CD8-positive, alpha-beta memory T cell (primary cell): ENCODE data around the gene TAS1R3. TPM values are rescaled to one million over a fixed set of nuclear protein-coding genes. Genes with fewer than 3 reads are reported as not detected.

ENCODE experiments used
- CTCF ChIA-PET: fragments of 350-600 bp; sonication (Branson Sonifier 250); formaldehyde crosslinking; loops from one replicate; lab custom pipeline; 2021; ENCODE audit warnings: antibody characterized with exemption; lab: Charles Lee
- POLR2A ChIA-PET: fragments of 350-600 bp; sonication (Branson Sonifier 250); formaldehyde crosslinking; loops from one replicate; lab custom pipeline; 2021; ENCODE audit warnings: antibody characterized with exemption; lab: Charles Lee
- DNase-seq, 5 donors: peaks; one replicate each; pipeline versions ENCODE4 v3.0.0 to v3.0.0-alpha.2; 2020 to 2022; ENCODE audit warnings: mixed read lengths in 1 of 5
- H3K27ac ChIP-seq: one replicate; pipeline ENCODE4 v1.7.0; 2013; ENCODE audit warnings: low read depth, mild to moderate bottlenecking, low read length, moderate library complexity
- H3K27me3 ChIP-seq: 2 replicates; pipeline ENCODE4 v1.7.0; 2013; ENCODE audit warnings: low read length, mild to moderate bottlenecking; ENCODE audit not compliant: insufficient read depth, poor library complexity, severe bottlenecking
- H3K36me3 ChIP-seq: 2 replicates; pipeline ENCODE4 v1.7.0; 2013; ENCODE audit warnings: mild to moderate bottlenecking, low read length, moderate library complexity; ENCODE audit not compliant: insufficient read depth
- H3K4me1 ChIP-seq: 2 replicates; pipeline ENCODE4 v1.7.0; 2013; ENCODE audit warnings: mild to moderate bottlenecking, low read length, moderate library complexity; ENCODE audit not compliant: insufficient read depth
- H3K4me3 ChIP-seq: 2 replicates; pipeline ENCODE4 v1.7.0; 2013; ENCODE audit warnings: mild to moderate bottlenecking, low read length
- H3K9me3 ChIP-seq: 2 replicates; pipeline ENCODE4 v1.7.0; 2013; ENCODE audit warnings: mild to moderate bottlenecking, low read length
- H3K27ac Mint-ChIP-seq, 8 donors: one replicate each; pipeline ENCODE4 v1.8.0; 2020 to 2021; ENCODE audit warnings: mixed read lengths in 8 of 8, mild to moderate bottlenecking in 6 of 8, inconsistent platforms in 3 of 8, moderate library complexity in 3 of 8
- H3K27me3 Mint-ChIP-seq, 2 donors: one replicate each; pipeline ENCODE4 v1.8.0; 2020 to 2021; ENCODE audit warnings: mixed read lengths in 2 of 2, mild to moderate bottlenecking in 1 of 2, moderate library complexity in 1 of 2
- H3K36me3 Mint-ChIP-seq, 3 donors: one replicate each; pipeline ENCODE4 v1.8.0; 2020 to 2021; ENCODE audit warnings: mixed read lengths in 3 of 3, inconsistent platforms in 1 of 3, mild to moderate bottlenecking in 1 of 3
- H3K4me1 Mint-ChIP-seq, 3 donors: one replicate each; pipeline ENCODE4 v1.8.0; 2020 to 2021; ENCODE audit warnings: mixed read lengths in 3 of 3, inconsistent platforms in 1 of 3, mild to moderate bottlenecking in 1 of 3
- H3K4me3 Mint-ChIP-seq, 7 donors: one replicate each; pipeline ENCODE4 v1.8.0; 2020 to 2021; ENCODE audit warnings: mixed read lengths in 7 of 7, mild to moderate bottlenecking in 6 of 7, moderate library complexity in 4 of 7, inconsistent platforms in 2 of 7
- H3K9me3 Mint-ChIP-seq, 5 donors: one replicate each; pipeline ENCODE4 v1.8.0; 2020 to 2022; ENCODE audit warnings: mixed read lengths in 5 of 5, mild to moderate bottlenecking in 3 of 5, moderate library complexity in 2 of 5, inconsistent platforms in 1 of 5
- polyA plus RNA-seq: library from polyadenylated mRNA; unstranded; fragments of 300-500 nt; fragmentation: Illumina TruSeq; gene quantifications from one replicate; pipeline ENCODE4 v1.2.3, GENCODE V29; 2021
- total RNA-seq, 2 experiments: library from RNA; stranded (reverse); gene quantifications; one replicate each; pipeline ENCODE4 v1.2.3, GENCODE V29; 2021

Gene TAS1R3
- total and polyA plus RNA-seq, 3 experiments from 2014 or later: 0.28 to 0.62 (median 0.53) TPM

DNA sequence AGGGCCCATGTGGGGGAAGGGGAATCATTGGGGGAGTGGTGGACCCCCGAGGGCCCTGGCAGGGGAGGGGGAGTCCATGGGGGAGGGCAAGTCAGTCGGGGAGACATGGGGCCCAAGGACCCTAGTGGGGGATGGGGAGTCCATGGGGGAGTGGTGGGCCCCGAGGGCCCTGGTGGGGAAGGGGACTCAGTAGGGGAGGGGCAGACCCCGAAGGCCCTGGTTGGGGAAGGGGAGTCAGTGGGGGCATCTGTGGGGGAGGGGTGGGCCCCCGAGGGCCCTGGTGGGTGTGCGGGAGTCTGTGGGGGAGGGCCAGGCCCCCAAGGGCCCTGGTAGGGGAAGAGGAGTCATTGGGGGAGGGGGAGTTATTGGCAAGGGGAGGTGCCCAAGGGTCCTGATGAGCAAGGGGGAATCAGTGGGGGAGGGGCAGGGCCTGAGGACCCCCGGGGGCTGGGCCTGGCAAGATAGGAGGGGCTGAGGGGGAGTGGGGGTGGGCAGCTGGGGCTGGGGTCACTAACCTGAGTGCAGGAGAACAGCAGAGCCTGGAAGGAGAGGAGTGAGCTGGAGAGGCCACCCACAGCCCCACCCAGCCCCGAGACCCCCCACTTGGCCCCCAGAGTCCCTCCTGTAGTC, 25.2 kb downstream of the TAS1R3 start:
- Histone ChIP-seq H3K4me3 (no peak overlapping the region), H3K4me1 (peaks cover 23% of the 10 kb centered on the region), H3K27me3 (peaks cover 4% of the 10 kb centered on the region), H3K36me3 (no peaks in the 10 kb centered on the region), H3K27ac (no peak overlapping the region), H3K9me3 (no peaks in the 10 kb centered on the region)
- H3K27me3 Mint-ChIP-seq: peaks cover 10 to 31% of the 10 kb centered on the region in 2 donors
- DNase-seq: no peak
- ChIA-PET CTCF (interaction anchor here (5.0 kb wide), 1 partner anchor 16 kb away, joined by 19 read pairs; no protein-coding TSS in a partner anchor), POLR2A (interaction anchor here (1.1 kb wide), 1 partner anchor 16 kb away, joined by 4 read pairs; no protein-coding TSS in a partner anchor)
- H3K36me3 Mint-ChIP-seq: no peaks in the 10 kb centered on the region
- no peaks in the 10 kb centered on the region for H3K9me3 Mint-ChIP-seq
- peak overlapping the region in 1 of 7 donors; percentile 7 for H3K4me3 Mint-ChIP-seq
- H3K27ac Mint-ChIP-seq: no peak overlapping the region
- H3K4me1 Mint-ChIP-seq: peaks cover 8 to 40% (median 14%) of the 10 kb centered on the region in 3 donors

DNA sequence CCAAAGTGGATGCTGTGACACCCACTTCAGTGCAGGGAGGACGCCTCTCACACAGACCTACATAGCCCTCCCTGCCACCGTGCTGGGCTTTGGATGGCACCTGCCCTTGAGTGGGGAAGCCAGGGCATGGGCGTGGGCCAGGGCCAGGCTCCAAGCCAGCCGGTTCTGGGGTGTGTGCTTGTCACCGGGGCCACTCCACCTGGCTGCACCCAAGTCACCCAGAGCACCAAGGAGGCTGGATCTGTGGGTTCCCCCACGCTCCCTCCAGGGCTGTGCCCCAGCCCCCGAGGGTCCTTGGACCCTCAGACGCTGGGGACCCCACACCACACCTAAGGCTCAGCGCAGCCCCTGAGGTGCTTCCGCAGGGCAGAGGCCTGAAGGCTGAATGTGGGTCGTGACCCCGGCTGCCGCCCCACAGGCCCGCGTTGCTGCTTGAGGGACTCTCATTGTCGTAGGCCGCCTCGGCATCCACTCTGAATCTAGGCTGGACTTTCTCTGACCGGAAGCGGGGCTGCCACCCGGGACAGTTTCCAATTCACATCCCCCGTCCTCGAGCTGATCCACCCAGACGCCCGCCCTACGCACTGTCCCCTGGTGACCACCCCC, 25.8 kb downstream of the TAS1R3 start:
- no peak overlapping the region for H3K4me3 ChIP-seq

GRCh38 chr1:1357871-1358432, 26.9 kb downstream of the TAS1R3 start:
- Histone ChIP-seq H3K36me3 (no peaks in the 10 kb centered on the region), H3K4me3 (no peak overlapping the region), H3K4me1 (peaks cover 23% of the 10 kb centered on the region), H3K27ac (peak overlapping the region; percentile 1), H3K9me3 (no peaks in the 10 kb centered on the region), H3K27me3 (no peaks in the 10 kb centered on the region)
- Mint-ChIP-seq H3K4me1 (peaks cover 3 to 29% (median 5%) of the 10 kb centered on the region in 3 donors), H3K27me3 (peaks cover 10 to 24% of the 10 kb centered on the region in 2 donors), H3K9me3 (no peaks in the 10 kb centered on the region), H3K27ac (no peak overlapping the region), H3K4me3 (peak overlapping the region in 1 of 7 donors; percentile 54), H3K36me3 (no peaks in the 10 kb centered on the region)
- CTCF ChIA-PET: interaction anchor here (2.2 kb wide), 1 partner anchor 14 kb away, joined by 9 read pairs; no protein-coding TSS in a partner anchor
- POLR2A ChIA-PET: interaction anchor here (0.6 kb wide), 1 partner anchor 14 kb away, joined by 3 read pairs; no protein-coding TSS in a partner anchor
- DNase-seq: no peak

More for the DNA sequence above, 25.8 kb downstream of the TAS1R3 start:
- ChIA-PET POLR2A (no interaction called here), CTCF (interaction anchor here (2.2 kb wide), 1 partner anchor 15 kb away, joined by 9 read pairs; no protein-coding TSS in a partner anchor)
- Histone ChIP-seq H3K4me1 (peaks cover 23% of the 10 kb centered on the region), H3K27ac (no peak overlapping the region), H3K27me3 (peaks cover 4% of the 10 kb centered on the region), H3K36me3 (no peaks in the 10 kb centered on the region), H3K9me3 (no peaks in the 10 kb centered on the region)
- H3K4me3 Mint-ChIP-seq: no peak overlapping the region
- peaks cover 8 to 40% (median 14%) of the 10 kb centered on the region in 3 donors for H3K4me1 Mint-ChIP-seq
- H3K9me3 Mint-ChIP-seq: no peaks in the 10 kb centered on the region
- peaks cover 10 to 31% of the 10 kb centered on the region in 2 donors for H3K27me3 Mint-ChIP-seq
- H3K36me3 Mint-ChIP-seq: no peaks in the 10 kb centered on the region
- H3K27ac Mint-ChIP-seq: no peak overlapping the region
- DNase-seq: no peak

GRCh38 chr1:1358433-1359271, 27.6 kb downstream of the TAS1R3 start, which contains the start of gene MXRA8:
TSS of gene MXRA8 (minus strand) at chr1:1358555. CDS start at chr1:1358504, 51 bp downstream.
- no peaks in the 10 kb centered on the region for H3K9me3 ChIP-seq
- no peak for DNase-seq
- no peaks in the 10 kb centered on the region for H3K27me3 ChIP-seq
- H3K36me3 ChIP-seq: no peaks in the 10 kb centered on the region
- Mint-ChIP-seq H3K27me3 (peaks cover 10 to 24% of the 10 kb centered on the region in 2 donors), H3K4me1 (peaks cover 3 to 24% (median 5%) of the 10 kb centered on the region in 3 donors), H3K9me3 (no peaks in the 10 kb centered on the region), H3K36me3 (no peaks in the 10 kb centered on the region), H3K27ac (peak within 1 kb of the TSS in 3 of 8 donors; percentile 36 to 71 (median 50)), H3K4me3 (peak within 1 kb of the TSS in 6 of 7 donors; percentile 23 to 75 (median 57))
- ChIA-PET POLR2A (interaction anchor here (0.6 kb wide), 2 partner anchors 41 to 242 kb away, joined by 3 read pairs; partner anchors contain the start of gene CCNL2), CTCF (interaction anchor here (2.2 kb wide), 1 partner anchor 14 kb away, joined by 9 read pairs; no protein-coding TSS in a partner anchor)
- peak within 1 kb of the TSS; percentile 1 for H3K27ac ChIP-seq
- H3K4me3 ChIP-seq: no peak within 1 kb of the TSS
- H3K4me1 ChIP-seq: peaks cover 17% of the 10 kb centered on the region

- Mint-ChIP-seq H3K27me3 (peaks cover 10 to 18% of the 10 kb centered on the region in 2 donors), H3K27ac (peak overlapping the region in 3 of 8 donors; percentile 36 to 71 (median 50)), H3K9me3 (no peaks in the 10 kb centered on the region), H3K4me1 (peaks cover 3 to 17% (median 5%) of the 10 kb centered on the region in 3 donors), H3K36me3 (no peaks in the 10 kb centered on the region), H3K4me3 (peak overlapping the region in 5 of 7 donors; percentile 23 to 68 (median 50))
- POLR2A ChIA-PET: no interaction called here
- no peak overlapping the region for H3K4me3 ChIP-seq
- H3K36me3 ChIP-seq: no peaks in the 10 kb centered on the region
- no peak overlapping the region for H3K27ac ChIP-seq
- CTCF ChIA-PET: interaction anchor here (0.7 kb wide), 1 partner anchor 12 kb away, joined by 3 read pairs; no protein-coding TSS in a partner anchor
- H3K4me1 ChIP-seq: peaks cover 11% of the 10 kb centered on the region
- DNase-seq: peak in 1 of 5 donors; percentile 64
- H3K9me3 ChIP-seq: no peaks in the 10 kb centered on the region
- H3K27me3 ChIP-seq: no peaks in the 10 kb centered on the region
These were observed 28.2 kb downstream of the TAS1R3 start for GRCh38 chr1:1359308-1359663.

GRCh38 chr1:1359664-1360468, 28.8 kb downstream of the TAS1R3 start:
- Histone ChIP-seq H3K4me1 (peaks cover 10% of the 10 kb centered on the region), H3K36me3 (no peaks in the 10 kb centered on the region), H3K4me3 (no peak overlapping the region), H3K27ac (no peak overlapping the region), H3K27me3 (no peaks in the 10 kb centered on the region), H3K9me3 (no peaks in the 10 kb centered on the region)
- H3K4me3 Mint-ChIP-seq: peak overlapping the region in 2 of 7 donors; percentile 64 to 68
- POLR2A ChIA-PET: no interaction called here
- peak overlapping the region in 2 of 8 donors; percentile 36 to 71 for H3K27ac Mint-ChIP-seq
- H3K9me3 Mint-ChIP-seq: no peaks in the 10 kb centered on the region
- peaks cover 3 to 17% (median 5%) of the 10 kb centered on the region in 3 donors for H3K4me1 Mint-ChIP-seq
- no peaks in the 10 kb centered on the region for H3K36me3 Mint-ChIP-seq
- DNase-seq: no peak
- H3K27me3 Mint-ChIP-seq: peaks cover 9 to 18% of the 10 kb centered on the region in 2 donors
- CTCF ChIA-PET: interaction anchor here (0.7 kb wide), 1 partner anchor 12 kb away, joined by 3 read pairs; no protein-coding TSS in a partner anchor
